CD4-positive, alpha-beta memory T cell (primary cell): ENCODE results near the gene CEP112. TPM values are rescaled to one million over a fixed set of nuclear protein-coding genes. Genes with fewer than 3 reads are reported as not detected.
"Not testable (repeated sequence)": the region's sequence is repeated elsewhere in the genome, so short reads cannot be mapped to it uniquely, and the experiment has no call there.

Experiments
- CTCF ChIA-PET: fragments of 350-600 bp; sonication (Branson Sonifier 250); formaldehyde crosslinking; loops from one replicate; lab custom pipeline; 2021; ENCODE audit warnings: inconsistent platforms; ENCODE audit not compliant: partially characterized antibody; lab: Charles Lee
- POLR2A ChIA-PET: fragments of 350-600 bp; sonication (Branson Sonifier 250); formaldehyde crosslinking; loops from one replicate; lab custom pipeline; 2021; ENCODE audit not compliant: partially characterized antibody; lab: Charles Lee
- DNase-seq, 5 donors: peaks; one replicate each; pipeline versions ENCODE4 v3.0.0 to v3.0.0-alpha.2; 2020 to 2022; ENCODE audit warnings: mixed read lengths in 1 of 5
- H3K27ac ChIP-seq: one replicate; pipeline ENCODE4 v1.7.0; 2013; ENCODE audit warnings: low read depth, low read length
- H3K27me3 ChIP-seq: 2 replicates; pipeline ENCODE4 v1.7.0; 2013; ENCODE audit warnings: mild to moderate bottlenecking, low read length, moderate library complexity; ENCODE audit not compliant: insufficient read depth
- H3K36me3 ChIP-seq: 2 replicates; pipeline ENCODE4 v1.7.0; 2013; ENCODE audit warnings: mild to moderate bottlenecking, low read length, moderate library complexity; ENCODE audit not compliant: insufficient read depth
- H3K4me1 ChIP-seq: 2 replicates; pipeline ENCODE4 v1.7.0; 2013; ENCODE audit warnings: mild to moderate bottlenecking, low read length, moderate library complexity; ENCODE audit not compliant: insufficient read depth
- H3K4me3 ChIP-seq, 2 donors: one replicate each; pipeline ENCODE4 v1.7.0; 2013; ENCODE audit warnings: low read length in 2 of 2, mild to moderate bottlenecking in 1 of 2
- H3K9me3 ChIP-seq, 2 donors: one replicate each; pipeline ENCODE4 v1.7.0; 2013; ENCODE audit warnings: low read length in 2 of 2, control low read depth in 1 of 2; ENCODE audit not compliant: control insufficient read depth in 1 of 2
- H3K27ac Mint-ChIP-seq, 7 donors: one replicate each; pipeline ENCODE4 v1.8.0; 2020 to 2021; ENCODE audit warnings: mixed read lengths in 7 of 7, mild to moderate bottlenecking in 6 of 7, inconsistent platforms in 3 of 7, moderate library complexity in 3 of 7
- H3K27me3 Mint-ChIP-seq, 2 donors: one replicate each; pipeline ENCODE4 v1.8.0; 2020 to 2021; ENCODE audit warnings: mixed read lengths in 2 of 2
- H3K36me3 Mint-ChIP-seq, 2 donors: one replicate each; pipeline ENCODE4 v1.8.0; 2020 to 2021; ENCODE audit warnings: mixed read lengths in 2 of 2, inconsistent platforms in 1 of 2, mild to moderate bottlenecking in 1 of 2
- H3K4me1 Mint-ChIP-seq, 4 donors: one replicate each; pipeline ENCODE4 v1.8.0; 2020 to 2021; ENCODE audit warnings: mixed read lengths in 4 of 4, mild to moderate bottlenecking in 1 of 4
- H3K4me3 Mint-ChIP-seq, 8 donors: one replicate each; pipeline ENCODE4 v1.8.0; 2020 to 2021; ENCODE audit warnings: mixed read lengths in 8 of 8, mild to moderate bottlenecking in 7 of 8, moderate library complexity in 6 of 8, inconsistent platforms in 3 of 8
- H3K9me3 Mint-ChIP-seq, 8 donors: one replicate each; pipeline ENCODE4 v1.8.0; 2020 to 2021; ENCODE audit warnings: mixed read lengths in 8 of 8, mild to moderate bottlenecking in 5 of 8, inconsistent platforms in 3 of 8, moderate library complexity in 1 of 8
- intact Hi-C: fragments of 100-400 bp; cut with micrococcal nuclease; formaldehyde crosslinking; loops from one replicate; pipeline ENCODE4 v1.15.1; 2023
- polyA plus RNA-seq, 2 donors: library from polyadenylated mRNA; unstranded; fragments of 300-500 nt; fragmentation: Illumina TruSeq; gene quantifications; one replicate each; pipeline ENCODE4 v1.2.3, GENCODE V29; 2021
- total RNA-seq, 2 experiments: library from RNA; stranded (reverse); gene quantifications; one replicate each; pipeline ENCODE4 v1.2.3, GENCODE V29; 2021

The CEP112 gene
- total and polyA plus RNA-seq, 4 experiments from 2014 or later, result 0.34 to 3.9 (median 1.4) TPM

DNA sequence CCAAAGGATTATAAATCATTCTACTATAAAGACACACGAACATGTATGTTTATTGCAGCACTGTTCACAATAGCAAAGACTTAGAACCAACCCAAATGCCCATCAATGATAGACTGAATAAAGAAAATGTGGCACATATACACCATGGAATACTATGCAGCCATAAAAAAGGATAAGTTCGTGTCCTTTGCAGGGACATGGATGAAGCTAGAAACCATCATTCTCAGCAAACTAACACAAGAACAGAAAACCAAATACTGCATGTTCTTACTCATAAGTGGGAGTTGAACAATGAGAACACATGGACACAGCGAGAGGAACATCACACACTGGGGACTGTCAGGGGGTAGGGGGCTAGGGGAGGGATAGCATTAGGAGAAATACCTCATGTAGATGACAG is 111.3 kb downstream of the CEP112 start:
- peaks cover 1 to 13% of the 10 kb centered on the region in 2 donors for H3K36me3 Mint-ChIP-seq
- H3K4me3 ChIP-seq, H3K27ac Mint-ChIP-seq, DNase-seq, H3K27me3 ChIP-seq, CTCF ChIA-PET, intact Hi-C loops, H3K36me3 ChIP-seq, POLR2A ChIA-PET, H3K4me3 Mint-ChIP-seq, H3K27me3 Mint-ChIP-seq, H3K9me3 ChIP-seq, H3K4me1 ChIP-seq, H3K27ac ChIP-seq: not testable (repeated sequence)
- H3K9me3 Mint-ChIP-seq, result peaks cover 0 to 15% (median 7%) of the 10 kb centered on the region in 8 donors
- H3K4me1 Mint-ChIP-seq, result peaks cover 13 to 19% (median 18%) of the 10 kb centered on the region in 4 donors

DNA sequence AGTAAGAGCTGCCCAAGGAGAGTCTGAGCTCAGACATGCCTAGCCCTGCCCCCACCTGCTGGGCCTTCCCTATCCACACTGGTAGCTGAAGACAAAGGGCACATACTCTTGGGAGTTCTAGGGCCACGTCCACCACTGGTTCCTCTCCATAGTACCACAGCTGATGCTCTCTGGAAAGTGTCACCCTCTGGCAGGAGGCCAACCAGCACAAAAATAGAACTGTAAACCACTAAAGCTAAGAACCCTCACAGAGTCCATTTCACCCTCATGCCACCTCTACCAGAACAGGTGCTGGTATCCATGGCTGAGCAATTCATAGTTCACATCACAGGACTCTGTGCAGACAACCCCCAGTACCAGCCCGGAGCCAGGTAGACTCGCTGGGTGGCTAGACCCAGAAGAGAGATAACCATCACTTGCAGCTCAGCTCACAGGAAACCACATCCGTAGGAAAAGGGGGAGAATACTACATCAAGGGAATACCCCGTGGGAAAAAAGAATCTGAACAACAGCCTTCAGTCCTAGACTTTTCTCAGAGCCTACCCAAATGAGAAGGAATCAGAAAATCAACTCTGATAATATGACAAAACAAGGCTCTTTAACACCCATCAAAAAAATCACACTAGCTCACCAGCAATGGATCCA is 115.3 kb downstream of the CEP112 start:
- Mint-ChIP-seq H3K4me3 (peak overlapping the region in 5 of 8 donors; percentile 2 to 59 (median 53)), H3K27ac (no peak overlapping the region), H3K9me3 (peaks cover 0 to 15% (median 4%) of the 10 kb centered on the region in 8 donors), H3K36me3 (peaks cover 1 to 9% of the 10 kb centered on the region in 2 donors), H3K4me1 (peaks cover 13 to 27% (median 20%) of the 10 kb centered on the region in 4 donors), H3K27me3 (no peaks in the 10 kb centered on the region)
- ChIA-PET POLR2A (no interaction called here), CTCF (no interaction called here)
- intact Hi-C loops, result no loop called here
- Histone ChIP-seq H3K27ac (no peak overlapping the region), H3K27me3 (no peaks in the 10 kb centered on the region), H3K4me1 (peaks cover 9% of the 10 kb centered on the region), H3K4me3 (no peak overlapping the region), H3K36me3 (no peaks in the 10 kb centered on the region), H3K9me3 (no peaks in the 10 kb centered on the region)
- no peak for DNase-seq

- intact Hi-C loops, result no loop called here
- DNase-seq, result no peak
- ChIA-PET POLR2A (no interaction called here), CTCF (no interaction called here)
- Mint-ChIP-seq H3K27ac (no peak overlapping the region), H3K4me3 (no peak overlapping the region), H3K9me3 (peaks cover 0 to 5% (median 0%) of the 10 kb centered on the region in 8 donors), H3K4me1 (peaks cover 13 to 27% (median 20%) of the 10 kb centered on the region in 4 donors), H3K27me3 (no peaks in the 10 kb centered on the region), H3K36me3 (peaks cover 0 to 6% of the 10 kb centered on the region in 2 donors)
- H3K36me3 ChIP-seq, result no peaks in the 10 kb centered on the region
- H3K9me3 ChIP-seq, result no peaks in the 10 kb centered on the region
- H3K27me3 ChIP-seq, result no peaks in the 10 kb centered on the region
- H3K4me1 ChIP-seq, result peaks cover 9% of the 10 kb centered on the region
- no peak overlapping the region for H3K27ac ChIP-seq
- no peak overlapping the region for H3K4me3 ChIP-seq
These were observed 118.5 kb downstream of the CEP112 start for GRCh38 chr17:66073384-66073783.

- ChIA-PET POLR2A (no interaction called here), CTCF (no interaction called here)
- Mint-ChIP-seq H3K27me3 (peaks cover 0 to 1% of the 10 kb centered on the region in 2 donors), H3K27ac (no peak overlapping the region), H3K4me1 (no peaks in the 10 kb centered on the region), H3K4me3 (no peak overlapping the region), H3K36me3 (peaks cover 2 to 20% of the 10 kb centered on the region in 2 donors), H3K9me3 (peaks cover 0 to 6% (median 0%) of the 10 kb centered on the region in 8 donors)
- Histone ChIP-seq H3K9me3 (no peaks in the 10 kb centered on the region), H3K27me3 (no peaks in the 10 kb centered on the region), H3K27ac (no peak overlapping the region), H3K4me3 (no peak overlapping the region), H3K4me1 (no peaks in the 10 kb centered on the region), H3K36me3 (no peaks in the 10 kb centered on the region)
- intact Hi-C loops, result no loop called here
- DNase-seq, result no peak
These were observed 128.2 kb downstream of the CEP112 start for GRCh38 chr17:66063686-66064085.

- Mint-ChIP-seq H3K4me1 (no peaks in the 10 kb centered on the region), H3K9me3 (peaks cover 0 to 7% (median under 1%) of the 10 kb centered on the region in 8 donors), H3K27ac (no peak overlapping the region), H3K36me3 (peaks cover 11 to 29% of the 10 kb centered on the region in 2 donors), H3K27me3 (no peaks in the 10 kb centered on the region), H3K4me3 (no peak overlapping the region)
- no peak overlapping the region for H3K4me3 ChIP-seq
- H3K9me3 ChIP-seq, result no peaks in the 10 kb centered on the region
- POLR2A ChIA-PET, result no interaction called here
- no peaks in the 10 kb centered on the region for H3K27me3 ChIP-seq
- CTCF ChIA-PET, result no interaction called here
- no peaks in the 10 kb centered on the region for H3K36me3 ChIP-seq
- no peak overlapping the region for H3K27ac ChIP-seq
- H3K4me1 ChIP-seq, result no peaks in the 10 kb centered on the region
- intact Hi-C loops, result no loop called here
- DNase-seq, result no peak
These were observed 135.8 kb downstream of the CEP112 start for GRCh38 chr17:66056148-66056547.

GRCh38 chr17:66054242-66054641 is 137.7 kb downstream of the CEP112 start:
- peaks cover 20 to 37% of the 10 kb centered on the region in 2 donors for H3K36me3 Mint-ChIP-seq
- Histone ChIP-seq H3K27ac (no peak overlapping the region), H3K4me1 (no peaks in the 10 kb centered on the region), H3K36me3 (no peaks in the 10 kb centered on the region), H3K9me3 (no peaks in the 10 kb centered on the region), H3K4me3 (no peak overlapping the region), H3K27me3 (no peaks in the 10 kb centered on the region)
- no peaks in the 10 kb centered on the region for H3K27me3 Mint-ChIP-seq
- H3K4me1 Mint-ChIP-seq, result no peaks in the 10 kb centered on the region
- H3K9me3 Mint-ChIP-seq, result peaks cover 3 to 17% (median 15%) of the 10 kb centered on the region in 8 donors
- ChIA-PET CTCF (no interaction called here), POLR2A (no interaction called here)
- no peak for DNase-seq
- no peak overlapping the region for H3K4me3 Mint-ChIP-seq
- H3K27ac Mint-ChIP-seq, result no peak overlapping the region
- intact Hi-C loops, result no loop called here

DNA sequence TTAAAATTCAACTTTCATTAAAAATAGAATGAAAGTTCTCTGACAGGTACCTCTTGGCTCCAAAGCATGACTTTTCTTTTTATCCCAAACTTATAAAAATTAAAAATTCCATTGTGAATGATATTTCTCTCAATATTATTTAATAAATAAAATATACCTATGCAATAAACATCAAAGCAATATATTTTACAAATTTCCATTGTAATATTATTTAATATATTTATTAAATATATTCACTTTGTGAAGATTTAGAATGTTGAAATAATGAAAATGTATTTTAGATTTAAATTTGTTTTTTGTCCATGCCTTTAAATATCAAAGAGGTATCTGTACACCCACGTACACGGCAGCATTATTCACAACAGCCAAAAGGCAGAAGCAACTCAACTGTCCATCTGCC is 147.8 kb downstream of the CEP112 start:
- CTCF ChIA-PET, result no interaction called here
- POLR2A ChIA-PET, result no interaction called here
- H3K4me1 Mint-ChIP-seq, result no peaks in the 10 kb centered on the region
- no peaks in the 10 kb centered on the region for H3K27me3 ChIP-seq
- no peak overlapping the region for H3K27ac Mint-ChIP-seq
- no peaks in the 10 kb centered on the region for H3K4me1 ChIP-seq
- no peaks in the 10 kb centered on the region for H3K36me3 ChIP-seq
- H3K36me3 Mint-ChIP-seq, result peaks cover 0 to 6% of the 10 kb centered on the region in 2 donors
- no peaks in the 10 kb centered on the region for H3K27me3 Mint-ChIP-seq
- no peak overlapping the region for H3K4me3 Mint-ChIP-seq
- peaks cover 0 to 3% (median 0%) of the 10 kb centered on the region in 8 donors for H3K9me3 Mint-ChIP-seq
- intact Hi-C loops, result no loop called here
- DNase-seq, result no peak
- no peak overlapping the region for H3K27ac ChIP-seq
- H3K4me3 ChIP-seq, result no peak overlapping the region
- H3K9me3 ChIP-seq, result no peaks in the 10 kb centered on the region
